Liver (tissue), 9 donors: ENCODE results near the gene CARS2. TPM values are rescaled to one million over a fixed set of nuclear protein-coding genes. Genes with fewer than 3 reads are reported as not detected.

Experiments used
- DNase-seq: peaks from one replicate; pipeline ENCODE4 v3.0.0-alpha.2; 2017; ENCODE audit warnings: low spot score
- H3K27ac ChIP-seq, 2 donors: one replicate each; pipeline ENCODE4 v1.7.0; 2013; ENCODE audit warnings: inconsistent platforms in 2 of 2, low read length in 2 of 2, control low read depth in 1 of 2, low read depth in 1 of 2, mild to moderate bottlenecking in 1 of 2
- H3K27me3 ChIP-seq, 4 donors: one replicate each; pipeline versions ENCODE4 v1.6.1 to v1.7.0; 2013; ENCODE audit warnings: low read length in 3 of 4, inconsistent platforms in 1 of 4, mild to moderate bottlenecking in 1 of 4, moderate library complexity in 1 of 4; ENCODE audit not compliant: control insufficient read depth in 4 of 4, insufficient read depth in 4 of 4
- H3K36me3 ChIP-seq, 4 donors: one replicate each; pipeline versions ENCODE4 v1.6.1 to v1.7.0; 2013; ENCODE audit warnings: low read length in 3 of 4, mild to moderate bottlenecking in 3 of 4, low read depth in 1 of 4, moderate library complexity in 1 of 4; ENCODE audit not compliant: control insufficient read depth in 4 of 4, insufficient read depth in 3 of 4
- H3K4me1 ChIP-seq, 4 donors: one replicate each; pipeline versions ENCODE4 v1.6.1 to v1.7.0; 2013; ENCODE audit warnings: low read length in 3 of 4, mild to moderate bottlenecking in 3 of 4, moderate library complexity in 1 of 4; ENCODE audit not compliant: control insufficient read depth in 4 of 4, insufficient read depth in 4 of 4
- H3K4me3 ChIP-seq, 3 donors: one replicate each; pipeline versions ENCODE4 v1.6.1 to v1.7.0; 2013; ENCODE audit warnings: low read length in 3 of 3, control low read depth in 1 of 3, low read depth in 1 of 3, mild to moderate bottlenecking in 1 of 3
- H3K9ac ChIP-seq, 2 donors: one replicate each; pipeline ENCODE4 v1.7.0; 2013; ENCODE audit warnings: low read length in 2 of 2, mild to moderate bottlenecking in 2 of 2, moderate library complexity in 2 of 2, control low read depth in 1 of 2, low read depth in 1 of 2
- H3K9me3 ChIP-seq, 4 donors: one replicate each; pipeline versions ENCODE4 v1.6.1 to v1.7.0; 2013; ENCODE audit warnings: low read length in 3 of 4; ENCODE audit not compliant: control insufficient read depth in 4 of 4
- EGR1 ChIP-seq, 2 donors: IDR thresholded peaks; 2 replicates each; pipeline ENCODE4 v1.6.1; 2016 to 2018; ENCODE audit warnings: antibody characterized with exemption in 2 of 2, low read depth in 2 of 2
- FOXA2 ChIP-seq: IDR thresholded peaks from 2 replicates; pipeline ENCODE4 v1.6.1; 2016; ENCODE audit warnings: antibody characterized with exemption
- GABPA ChIP-seq, 2 donors: IDR thresholded peaks in 1 of 2; conservative IDR thresholded peaks in 1 of 2; 2 replicates each; pipeline ENCODE4 v1.6.1; 2016; ENCODE audit warnings: antibody characterized with exemption in 2 of 2, mild to moderate bottlenecking in 1 of 2, moderate library complexity in 1 of 2
- HNF4A ChIP-seq, 2 donors: conservative IDR thresholded peaks; 2 replicates each; pipeline ENCODE4 v1.6.1; 2016; ENCODE audit warnings: antibody characterized with exemption in 2 of 2, mild to moderate bottlenecking in 2 of 2
- HNF4G ChIP-seq: IDR thresholded peaks from 2 replicates; pipeline ENCODE4 v1.6.1; 2016; ENCODE audit warnings: antibody characterized with exemption
- REST ChIP-seq: IDR thresholded peaks from 2 replicates; pipeline ENCODE4 v1.6.1; 2016; ENCODE audit warnings: antibody characterized with exemption, mild to moderate bottlenecking
- RXRA ChIP-seq, 2 donors: IDR thresholded peaks; 2 replicates each; pipeline ENCODE4 v1.6.1; 2017 to 2018; ENCODE audit warnings: antibody characterized with exemption in 2 of 2, mild to moderate bottlenecking in 1 of 2
- SP1 ChIP-seq: IDR thresholded peaks from 2 replicates; pipeline ENCODE4 v1.6.1; 2018; ENCODE audit warnings: antibody characterized with exemption, mild to moderate bottlenecking
- TAF1 ChIP-seq: conservative IDR thresholded peaks from 2 replicates; pipeline ENCODE4 v1.6.1; 2016; ENCODE audit warnings: antibody characterized with exemption, mild to moderate bottlenecking
- WGBS: extraction: QIAGEN DNeasy Blood & Tissue Kit; methylation state at CpG from one replicate; pipeline ENCODE4 v1.1.7; 2013; 5-methylcytosine and 5-hydroxymethylcytosine counted together
- polyA plus RNA-seq, 2 donors: library from polyadenylated mRNA; stranded (reverse) in 1 of 2; unstranded in 1 of 2; fragments of 200-250 nt in 1 of 2; fragments of >200 nt in 1 of 2; fragmentation: Nextera tagmentation in 1 of 2; extraction: Ambion mirVana in 1 of 2; gene quantifications; one replicate each; pipeline versions ENCODE4 v1.2.1 to v1.2.3, GENCODE V29; 2013 to 2015
- total RNA-seq, 2 donors: library from RNA; depleted of rRNA; stranded (reverse); fragments of >200 nt; gene quantifications; one replicate each; pipeline ENCODE4 v1.2.3, GENCODE V29; 2014
- TF ChIP-seq, protein P1 (sequence below): IDR thresholded peaks from 2 replicates; pipeline ENCODE4 v1.6.1; 2016; ENCODE audit warnings: antibody characterized with exemption
- donor health status: healthy.
- donor health status: healthy.
- donor health status: healthy.
- donor health status: healthy.
- donor health status: healthy.

CARS2 gene
- total and polyA plus RNA-seq, 4 donors, result 28.6 to 44.0 (median 31.4) TPM

GRCh38 chr13:110637747-110638146 lies 68.2 kb downstream of the CARS2 start:
- H3K27me3 ChIP-seq, result no peaks in the 10 kb centered on the region
- peaks cover 18 to 56% (median 43%) of the 10 kb centered on the region in 4 donors for H3K36me3 ChIP-seq
- H3K9me3 ChIP-seq, result no peaks in the 10 kb centered on the region
- WGBS, result 59% methylated on average over 6 of the region's 6 CpGs
- H3K4me1 ChIP-seq, result peaks cover 12 to 47% (median 25%) of the 10 kb centered on the region in 4 donors
- no peak for DNase-seq
- no peak overlapping the region for H3K27ac ChIP-seq
- H3K9ac ChIP-seq, result no peak overlapping the region
- TF ChIP-seq RXRA (IDR thresholded peaks at IDR 0.05), result peak; percentile 49 to 62
- no peak for TF ChIP-seq TAF1
- peak in 1 of 2 donors; percentile 25 for TF ChIP-seq HNF4A (conservative IDR thresholded peaks at IDR 0.05)
- H3K4me3 ChIP-seq, result no peak overlapping the region

DNA sequence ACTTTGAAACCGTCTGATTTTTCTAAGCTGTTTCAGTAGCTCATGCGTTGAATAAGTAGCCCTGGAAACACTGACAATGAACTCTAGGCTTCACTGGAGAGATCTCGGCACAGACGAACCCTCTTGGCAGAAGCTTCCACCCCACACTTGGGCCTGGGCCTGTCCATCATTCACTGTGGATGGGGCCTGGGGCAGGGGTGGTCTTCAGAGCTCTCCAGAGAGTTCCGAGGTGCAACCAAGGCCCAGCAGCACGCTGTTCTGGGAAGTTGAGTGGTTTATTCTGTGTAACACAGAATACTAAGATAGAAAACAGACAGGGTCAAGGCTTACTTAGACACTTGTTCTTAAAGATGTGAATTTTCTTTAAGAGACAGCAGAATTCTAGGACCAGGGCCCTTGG lies 68.6 kb downstream of the CARS2 start:
- TF ChIP-seq TAF1 (no peak), RXRA (IDR thresholded peaks at IDR 0.05) (no peak), SP1 (no peak)
- Histone ChIP-seq H3K4me1 (peaks cover 11 to 43% (median 24%) of the 10 kb centered on the region in 4 donors), H3K36me3 (peaks cover 18 to 56% (median 43%) of the 10 kb centered on the region in 4 donors), H3K27me3 (no peaks in the 10 kb centered on the region), H3K27ac (no peak overlapping the region), H3K4me3 (no peak overlapping the region), H3K9ac (no peak overlapping the region), H3K9me3 (no peaks in the 10 kb centered on the region)
- DNase-seq, result no peak
- 90% methylated on average over 6 of the region's 6 CpGs for WGBS

GRCh38 chr13:110636701-110637201 lies 69.2 kb downstream of the CARS2 start:
- H3K9me3 ChIP-seq, result no peaks in the 10 kb centered on the region
- no peak overlapping the region for H3K27ac ChIP-seq

More at GRCh38 chr13:110636701-110637201, 69.2 kb downstream of the CARS2 start:
- Histone ChIP-seq H3K4me1 (peaks cover 8 to 42% (median 24%) of the 10 kb centered on the region in 4 donors), H3K36me3 (peaks cover 18 to 56% (median 43%) of the 10 kb centered on the region in 4 donors), H3K9ac (no peak overlapping the region), H3K4me3 (no peak overlapping the region), H3K27me3 (no peaks in the 10 kb centered on the region)
- no peak for DNase-seq
- TF ChIP-seq, protein P1, sequence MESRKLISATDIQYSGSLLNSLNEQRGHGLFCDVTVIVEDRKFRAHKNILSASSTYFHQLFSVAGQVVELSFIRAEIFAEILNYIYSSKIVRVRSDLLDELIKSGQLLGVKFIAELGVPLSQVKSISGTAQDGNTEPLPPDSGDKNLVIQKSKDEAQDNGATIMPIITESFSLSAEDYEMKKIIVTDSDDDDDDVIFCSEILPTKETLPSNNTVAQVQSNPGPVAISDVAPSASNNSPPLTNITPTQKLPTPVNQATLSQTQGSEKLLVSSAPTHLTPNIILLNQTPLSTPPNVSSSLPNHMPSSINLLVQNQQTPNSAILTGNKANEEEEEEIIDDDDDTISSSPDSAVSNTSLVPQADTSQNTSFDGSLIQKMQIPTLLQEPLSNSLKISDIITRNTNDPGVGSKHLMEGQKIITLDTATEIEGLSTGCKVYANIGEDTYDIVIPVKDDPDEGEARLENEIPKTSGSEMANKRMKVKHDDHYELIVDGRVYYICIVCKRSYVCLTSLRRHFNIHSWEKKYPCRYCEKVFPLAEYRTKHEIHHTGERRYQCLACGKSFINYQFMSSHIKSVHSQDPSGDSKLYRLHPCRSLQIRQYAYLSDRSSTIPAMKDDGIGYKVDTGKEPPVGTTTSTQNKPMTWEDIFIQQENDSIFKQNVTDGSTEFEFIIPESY, result no peak
- TF ChIP-seq HNF4G (no peak), FOXA2 (no peak), GABPA (IDR thresholded peaks at IDR 0.05 in 1 of 2, conservative IDR thresholded peaks at IDR 0.05 in 1 of 2) (no peak), EGR1 (IDR thresholded peaks at IDR 0.05; ENCODE audit: low read depth in 2 of 2) (no peak), REST (no peak)
- WGBS, result 93% methylated on average over 14 of the region's 14 CpGs
